RWPE1 (cell line): ENCODE measurements around the gene ZNF804B.

Experiments used
- CTCF ChIA-PET: fragments of 350-600 bp; sonication (Branson Sonifier 250); formaldehyde crosslinking; extraction: SDS; loops from one replicate; lab custom pipeline; 2021; lab: Yijun Ruan, JAX
- POLR2A ChIA-PET: fragments of 400-600 bp; formaldehyde crosslinking; extraction: SDS; loops from one replicate; lab custom pipeline; 2020; ENCODE audit warnings: antibody characterized with exemption; ENCODE audit not compliant: low non-redundant PET; lab: Yijun Ruan, JAX
- DNase-seq: peaks from one replicate; pipeline ENCODE4 v3.0.0; 2012; ENCODE audit warnings: low spot score
- H3K27ac ChIP-seq: fragments of 450-650 bp; 2 replicates; pipeline ENCODE4 v1.5.1; 2017
- CTCF ChIP-seq: fragments of 450-650 bp; conservative IDR thresholded peaks from 2 replicates; pipeline ENCODE4 v1.5.1; 2017; ENCODE audit warnings: low read depth, mild to moderate bottlenecking

ZNF804B gene

GRCh38 chr7:88922944-88923343, 163.4 kb downstream of the ZNF804B start:
- TF ChIP-seq CTCF = no peak
- no peak overlapping the region for H3K27ac ChIP-seq
- ChIA-PET CTCF (no interaction called here), POLR2A (no interaction called here)
- no peak for DNase-seq

GRCh38 chr7:88928276-88928675, 168.8 kb downstream of the ZNF804B start:
- no peak for DNase-seq
- POLR2A ChIA-PET = no interaction called here
- CTCF ChIA-PET = interaction anchor here (0.7 kb wide), 1 partner anchor 133 kb away, joined by 3 read pairs; no protein-coding TSS in a partner anchor
- TF ChIP-seq CTCF = no peak
- no peak overlapping the region for H3K27ac ChIP-seq

- ChIA-PET CTCF (no interaction called here), POLR2A (no interaction called here)
- no peak overlapping the region for H3K27ac ChIP-seq
- no peak for DNase-seq
- no peak for TF ChIP-seq CTCF
Observed at GRCh38 chr7:88929719-88930118, 170.2 kb downstream of the ZNF804B start.

GRCh38 chr7:88933285-88933684, 173.8 kb downstream of the ZNF804B start:
- no peak for TF ChIP-seq CTCF
- CTCF ChIA-PET = no interaction called here
- H3K27ac ChIP-seq = no peak overlapping the region
- DNase-seq = no peak
- POLR2A ChIA-PET = no interaction called here

GRCh38 chr7:88942815-88943501, 183.5 kb downstream of the ZNF804B start:
- DNase-seq = no peak
- TF ChIP-seq CTCF = no peak
- CTCF ChIA-PET = no interaction called here
- no peak overlapping the region for H3K27ac ChIP-seq
- POLR2A ChIA-PET = no interaction called here

- TF ChIP-seq CTCF = no peak
- POLR2A ChIA-PET = no interaction called here
- H3K27ac ChIP-seq = no peak overlapping the region
- DNase-seq = no peak
- CTCF ChIA-PET = no interaction called here
Observed at GRCh38 chr7:88951826-88952225, 192.3 kb downstream of the ZNF804B start.
